ENCODE results near the gene PKD1.
"Not testable (repeated sequence)": the region's sequence is repeated elsewhere in the genome, so short reads cannot be mapped to it uniquely, and the experiment has no call there.

Gene PKD1

DNA sequence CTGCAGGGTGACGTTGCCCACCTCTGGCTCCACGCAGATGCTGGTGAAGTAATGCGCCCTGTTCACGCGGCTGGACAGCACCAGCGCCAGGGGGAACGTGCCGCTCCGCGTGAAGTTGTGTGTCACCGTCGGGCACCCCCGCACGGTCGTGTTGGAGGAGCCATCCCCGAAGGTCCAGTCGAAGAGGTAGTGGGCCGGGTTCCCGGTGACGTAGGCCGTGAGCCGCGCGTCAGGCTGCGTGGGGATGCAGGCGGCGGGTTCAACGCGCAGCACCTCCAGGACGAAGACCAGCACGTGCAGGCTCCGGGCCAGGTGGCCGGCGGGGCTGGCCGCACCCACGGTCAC is 24.7 kb downstream of the PKD1 start:
- not testable (repeated sequence) for H3K36me3 ChIP-seq (ENCODE audit: insufficient read depth, low read length); H3K9me3 ChIP-seq (ENCODE audit: low read depth, low read length); H3K4me3 ChIP-seq; DNase-seq (ENCODE audit: low read depth, low spot score); H3K27ac ChIP-seq; H3K9ac ChIP-seq (ENCODE audit: insufficient read length)

GRCh38 chr16:2110332-2111008 is 25.2 kb downstream of the PKD1 start:
- not testable (repeated sequence) for H3K4me3 ChIP-seq; H3K9ac ChIP-seq (ENCODE audit: insufficient read length); H3K27ac ChIP-seq; DNase-seq (ENCODE audit: low read depth, low spot score); H3K9me3 ChIP-seq (ENCODE audit: low read depth, low read length); H3K36me3 ChIP-seq (ENCODE audit: insufficient read depth, low read length)

GRCh38 chr16:2109872-2110271 is 25.8 kb downstream of the PKD1 start:
- not testable (repeated sequence) for H3K27ac ChIP-seq; H3K9me3 ChIP-seq (ENCODE audit: low read depth, low read length); H3K9ac ChIP-seq (ENCODE audit: insufficient read length); H3K36me3 ChIP-seq (ENCODE audit: insufficient read depth, low read length); H3K4me3 ChIP-seq; DNase-seq (ENCODE audit: low read depth, low spot score)

- H3K4me3 ChIP-seq; H3K9me3 ChIP-seq (ENCODE audit: low read depth, low read length); H3K9ac ChIP-seq (ENCODE audit: insufficient read length); DNase-seq (ENCODE audit: low read depth, low spot score); H3K27ac ChIP-seq; H3K36me3 ChIP-seq (ENCODE audit: insufficient read depth, low read length): not testable (repeated sequence)
These were observed 26.5 kb downstream of the PKD1 start for GRCh38 chr16:2109271-2109580.

DNA sequence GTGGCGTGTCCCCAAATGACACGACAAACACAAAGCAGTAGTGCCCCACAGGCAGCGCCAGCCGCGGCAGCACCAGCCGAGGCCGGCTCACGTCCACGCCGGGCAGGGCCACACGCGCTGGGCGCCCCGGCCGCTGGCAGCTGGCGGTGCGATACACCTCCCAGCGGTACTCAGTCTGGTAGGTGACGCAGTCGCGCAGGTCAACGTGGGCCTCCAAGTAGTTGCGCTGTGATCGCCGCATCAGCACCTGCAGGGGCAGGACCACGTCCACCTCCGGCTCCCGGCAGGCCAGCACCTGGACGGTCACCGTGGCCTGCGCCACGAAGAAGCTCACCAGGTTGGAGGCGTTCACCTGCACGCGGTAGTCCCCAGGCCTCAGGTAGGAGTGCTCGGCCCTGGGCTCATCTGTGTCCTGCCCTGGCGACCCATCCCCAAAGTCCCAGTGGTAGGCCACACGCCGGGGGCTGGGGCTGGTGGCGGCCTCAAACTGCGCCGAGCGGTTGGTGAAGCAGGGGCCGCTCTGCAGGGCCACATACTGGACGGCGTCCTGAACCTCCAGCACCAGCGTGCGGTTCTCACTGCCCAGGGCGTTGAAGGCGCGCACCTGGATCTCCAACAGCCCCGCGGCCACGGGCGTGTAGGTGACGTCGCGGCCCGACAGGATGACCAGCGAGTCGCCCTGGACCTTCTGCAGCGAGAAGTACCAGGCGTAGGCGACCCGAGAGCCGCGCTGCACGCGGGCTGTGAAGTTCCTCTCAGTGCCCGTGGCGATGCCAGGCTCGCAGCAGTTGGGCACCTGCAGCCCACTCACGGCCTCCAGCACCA is 27.0 kb downstream of the PKD1 start:
- H3K36me3 ChIP-seq (ENCODE audit: insufficient read depth, low read length); H3K27ac ChIP-seq; H3K9ac ChIP-seq (ENCODE audit: insufficient read length); H3K9me3 ChIP-seq (ENCODE audit: low read depth, low read length); DNase-seq (ENCODE audit: low read depth, low spot score); H3K4me3 ChIP-seq: not testable (repeated sequence)

GRCh38 chr16:2107791-2108125 is 27.9 kb downstream of the PKD1 start:
- not testable (repeated sequence) for H3K27ac ChIP-seq; H3K9me3 ChIP-seq (ENCODE audit: low read depth, low read length); H3K36me3 ChIP-seq (ENCODE audit: insufficient read depth, low read length); H3K9ac ChIP-seq (ENCODE audit: insufficient read length); H3K4me3 ChIP-seq; DNase-seq (ENCODE audit: low read depth, low spot score)

- not testable (repeated sequence) for H3K4me3 ChIP-seq; DNase-seq (ENCODE audit: low read depth, low spot score); H3K9ac ChIP-seq (ENCODE audit: insufficient read length)
These were observed 28.4 kb downstream of the PKD1 start for GRCh38 chr16:2107121-2107790.

GRCh38 chr16:2106211-2106610 is 29.5 kb downstream of the PKD1 start:
- H3K9ac ChIP-seq (ENCODE audit: insufficient read length); H3K4me3 ChIP-seq; H3K9me3 ChIP-seq (ENCODE audit: low read depth, low read length); DNase-seq (ENCODE audit: low read depth, low spot score); H3K36me3 ChIP-seq (ENCODE audit: insufficient read depth, low read length); H3K27ac ChIP-seq: not testable (repeated sequence)

More at GRCh38 chr16:2107121-2107790, 28.4 kb downstream of the PKD1 start:
- H3K27ac ChIP-seq; H3K9me3 ChIP-seq (ENCODE audit: low read depth, low read length); H3K36me3 ChIP-seq (ENCODE audit: insufficient read depth, low read length): not testable (repeated sequence)

DNA sequence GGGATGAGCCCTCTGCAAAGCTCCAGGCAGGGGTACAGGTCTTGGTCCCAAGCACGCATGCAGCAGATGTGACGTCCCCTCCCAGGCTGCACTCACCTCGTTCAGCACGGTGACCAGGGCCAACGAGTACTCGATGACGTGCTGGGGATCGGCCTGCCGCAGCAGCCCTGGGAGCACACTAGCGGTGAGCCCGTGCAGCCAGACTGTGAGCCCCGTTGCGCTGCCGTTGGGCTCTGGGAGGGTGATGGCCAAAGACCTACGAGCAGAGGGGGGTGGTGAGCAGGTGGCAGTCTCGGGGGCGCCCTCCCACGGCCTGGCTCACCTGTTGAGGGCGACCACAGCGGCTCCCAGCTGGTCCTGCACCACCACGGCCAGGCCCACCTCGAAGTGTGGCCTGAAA is 29.9 kb downstream of the PKD1 start:
- H3K36me3 ChIP-seq (ENCODE audit: insufficient read depth, low read length); H3K9ac ChIP-seq (ENCODE audit: insufficient read length); DNase-seq (ENCODE audit: low read depth, low spot score): not testable (repeated sequence)

DNA sequence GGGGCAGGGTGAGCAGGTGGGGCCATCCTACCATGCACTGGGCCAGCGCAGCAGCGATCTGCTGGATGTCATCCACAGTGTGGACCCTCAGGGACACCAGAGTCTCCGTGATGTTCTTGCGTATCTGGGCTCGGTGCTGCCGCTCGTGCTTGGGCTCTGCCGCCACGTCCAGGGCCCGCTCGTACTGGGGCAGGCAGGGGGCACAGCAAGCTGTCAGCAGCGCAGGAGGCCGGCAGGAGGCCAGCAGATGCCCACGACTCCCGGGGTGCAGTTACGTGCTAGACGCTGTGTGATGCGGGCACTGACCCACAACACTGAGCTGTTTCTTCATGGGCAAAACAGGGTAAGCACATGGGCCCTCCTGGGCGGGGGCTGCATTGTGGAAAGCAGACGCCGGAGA is 30.4 kb downstream of the PKD1 start:
- not testable (repeated sequence) for DNase-seq (ENCODE audit: low read depth, low spot score); H3K36me3 ChIP-seq (ENCODE audit: insufficient read depth, low read length); H3K9me3 ChIP-seq (ENCODE audit: low read depth, low read length); H3K4me3 ChIP-seq; H3K27ac ChIP-seq; H3K9ac ChIP-seq (ENCODE audit: insufficient read length)

More for the DNA sequence above, 29.9 kb downstream of the PKD1 start:
- not testable (repeated sequence) for H3K9me3 ChIP-seq (ENCODE audit: low read depth, low read length); H3K27ac ChIP-seq; H3K4me3 ChIP-seq

GRCh38 chr16:2104464-2104863 is 31.2 kb downstream of the PKD1 start:
- not testable (repeated sequence) for H3K9me3 ChIP-seq (ENCODE audit: low read depth, low read length); H3K27ac ChIP-seq; H3K4me3 ChIP-seq; DNase-seq (ENCODE audit: low read depth, low spot score); H3K9ac ChIP-seq (ENCODE audit: insufficient read length); H3K36me3 ChIP-seq (ENCODE audit: insufficient read depth, low read length)
